PC-3 (cell line): ENCODE measurements around the gene FAM110A. TPM values are rescaled to one million over a fixed set of nuclear protein-coding genes. Genes with fewer than 3 reads are reported as not detected.

ENCODE experiments used
- ATAC-seq: fragments of 200-7000 bp; cut with Tn5 transposase; 2 replicates; pipeline ENCODE4 v1.9.1; 2020; ENCODE audit warnings: mild to moderate bottlenecking, moderate library complexity
- BruUV-seq: library from RNA; stranded (reverse); fragments of 400-500 nt; replicated peaks from 2 replicates; lab custom pipeline; 2021; lab: Mats Ljungman, UMichigan
- CTCF ChIA-PET: fragments of 300-600 bp; sonication (Branson Sonifier 250); formaldehyde crosslinking; loops from one replicate; lab custom pipeline; 2022; ENCODE audit warnings: antibody characterized with exemption; lab: Charles Lee
- POLR2A ChIA-PET: fragments of 300-600 bp; sonication (Branson Sonifier 250); formaldehyde crosslinking; loops from one replicate; lab custom pipeline; 2022; ENCODE audit warnings: antibody characterized with exemption; ENCODE audit not compliant: unreplicated experiment; lab: Charles Lee
- DNase-seq: peaks from one replicate; pipeline ENCODE4 v3.0.0-alpha.2; 2015
- H2AFZ ChIP-seq: fragments of 300-600 bp; sonication (generic); 2 replicates; pipeline ENCODE4 v1.6.0; 2016; ENCODE audit warnings: antibody characterized with exemption, low read length
- H3F3A ChIP-seq: fragments of 300-600 bp; sonication (generic); one replicate; pipeline ENCODE4 v1.6.0; 2017; ENCODE audit warnings: antibody characterized with exemption, low read length, control low read depth, mild to moderate bottlenecking; ENCODE audit not compliant: unreplicated experiment
- H3K27ac ChIP-seq: fragments of 300-600 bp; sonication (generic); 2 replicates; pipeline ENCODE4 v1.5.1; 2016; ENCODE audit warnings: mild to moderate bottlenecking, low read length
- H3K27me3 ChIP-seq: fragments of 300-600 bp; sonication (generic); 2 replicates; pipeline ENCODE4 v1.6.1; 2016; ENCODE audit warnings: low read length, mixed read lengths
- H3K36me3 ChIP-seq: fragments of 300-600 bp; sonication (generic); 2 replicates; pipeline ENCODE4 v1.6.1; 2016; ENCODE audit warnings: low read depth, mixed run types, low read length, mixed read lengths
- H3K4me1 ChIP-seq: fragments of 300-600 bp; sonication (generic); 2 replicates; pipeline ENCODE4 v1.5.1; 2016; ENCODE audit warnings: low read length; ENCODE audit not compliant: insufficient read depth
- H3K4me2 ChIP-seq: fragments of 300-600 bp; sonication (generic); 2 replicates; pipeline ENCODE4 v1.6.0; 2016; ENCODE audit warnings: low read length
- H3K4me3 ChIP-seq: fragments of 300-600 bp; sonication (generic); 2 replicates; pipeline ENCODE4 v1.5.1; 2016; ENCODE audit warnings: mild to moderate bottlenecking, low read length, mixed read lengths
- H3K79me2 ChIP-seq: fragments of 300-600 bp; sonication (generic); 2 replicates; pipeline ENCODE4 v1.6.1; 2017; ENCODE audit warnings: low read length, mixed read lengths
- H3K9ac ChIP-seq: fragments of 300-600 bp; sonication (generic); 2 replicates; pipeline ENCODE4 v1.6.0; 2016; ENCODE audit warnings: mild to moderate bottlenecking, low read length
- H3K9me2 ChIP-seq: fragments of 300-600 bp; sonication (generic); replicated peaks from 2 replicates; pipeline ENCODE4 v1.6.1; 2016; ENCODE audit warnings: mixed run types, low read length, mixed read lengths
- H3K9me3 ChIP-seq: fragments of 300-600 bp; sonication (generic); 2 replicates; pipeline ENCODE4 v1.6.1; 2016; ENCODE audit warnings: low read length, mixed read lengths
- H4K20me1 ChIP-seq: fragments of 300-600 bp; sonication (generic); 2 replicates; pipeline ENCODE4 v1.6.1; 2016; ENCODE audit warnings: low read length, mixed read lengths
- EZH2 ChIP-seq: fragments of 300-600 bp; sonication (generic); IDR thresholded peaks from one replicate; pipeline ENCODE4 v1.6.1; 2017; ENCODE audit warnings: antibody characterized with exemption, mild to moderate bottlenecking, low read length; ENCODE audit not compliant: unreplicated experiment
- EZH2phosphoT487 ChIP-seq: fragments of 300-600 bp; sonication (generic); IDR thresholded peaks from 2 replicates; pipeline ENCODE4 v1.6.1; 2018; ENCODE audit warnings: mild to moderate bottlenecking, antibody characterized with exemption, low read length, borderline replicate concordance
- intact Hi-C: fragments of 100-400 bp; cut with micrococcal nuclease; formaldehyde crosslinking; loops from 2 replicates; pipeline ENCODE4 v1.9.0; 2023
- total RNA-seq: library from RNA; depleted of rRNA; stranded (reverse); fragments of >200 nt; gene quantifications from 2 replicates; pipeline ENCODE4 v1.2.3, GENCODE V29; 2014
- TF ChIP-seq, protein P1 (sequence below): fragments of 300-600 bp; sonication (generic); conservative IDR thresholded peaks from 2 replicates; pipeline ENCODE4 v1.5.1; 2017; ENCODE audit warnings: antibody characterized with exemption, low read depth, mild to moderate bottlenecking, low read length

The FAM110A gene
- total RNA-seq, 1 experiment from 2014 or later, result 28.4 TPM

DNA sequence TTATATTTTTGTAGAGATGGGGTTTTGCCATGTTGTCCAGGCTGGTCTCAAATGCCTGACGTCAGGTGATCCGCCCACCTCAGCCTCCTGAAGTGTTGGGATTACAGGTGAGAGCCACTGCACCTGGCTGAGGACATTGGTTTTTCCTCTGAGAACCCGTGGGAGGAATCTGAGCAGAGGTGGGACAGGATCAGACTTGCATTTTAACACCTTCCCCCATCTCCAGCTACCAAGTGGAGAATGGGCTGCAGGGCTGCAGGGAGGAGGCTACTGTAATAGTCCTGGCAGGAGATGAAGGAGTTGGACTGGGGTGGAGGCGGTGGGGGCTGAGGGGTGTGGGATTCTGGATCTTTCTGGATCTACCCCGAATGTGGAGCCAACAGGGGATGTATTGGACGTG, 24.5 kb downstream of the FAM110A start:
- peaks cover 38% of the 10 kb centered on the region for H3K4me1 ChIP-seq
- no TSS peak for BruUV-seq
- no peaks in the 10 kb centered on the region for H3K79me2 ChIP-seq
- ATAC-seq (no peak), DNase-seq (no peak)
- intact Hi-C loops, result loop anchor here (5.0 kb wide), 1 partner anchor 41 kb away; no protein-coding TSS in a partner anchor
- H3F3A ChIP-seq, result no peaks in the 10 kb centered on the region
- no peak overlapping the region for H3K4me2 ChIP-seq
- CTCF ChIA-PET, result no interaction called here
- H3K9ac ChIP-seq, result no peak overlapping the region
- H3K4me3 ChIP-seq, result no peak overlapping the region
- POLR2A ChIA-PET, result no interaction called here
- H3K36me3 ChIP-seq, result no peaks in the 10 kb centered on the region
- H3K27me3 ChIP-seq, result no peaks in the 10 kb centered on the region
- H3K27ac ChIP-seq, result no peak overlapping the region
- TF ChIP-seq, protein P1, sequence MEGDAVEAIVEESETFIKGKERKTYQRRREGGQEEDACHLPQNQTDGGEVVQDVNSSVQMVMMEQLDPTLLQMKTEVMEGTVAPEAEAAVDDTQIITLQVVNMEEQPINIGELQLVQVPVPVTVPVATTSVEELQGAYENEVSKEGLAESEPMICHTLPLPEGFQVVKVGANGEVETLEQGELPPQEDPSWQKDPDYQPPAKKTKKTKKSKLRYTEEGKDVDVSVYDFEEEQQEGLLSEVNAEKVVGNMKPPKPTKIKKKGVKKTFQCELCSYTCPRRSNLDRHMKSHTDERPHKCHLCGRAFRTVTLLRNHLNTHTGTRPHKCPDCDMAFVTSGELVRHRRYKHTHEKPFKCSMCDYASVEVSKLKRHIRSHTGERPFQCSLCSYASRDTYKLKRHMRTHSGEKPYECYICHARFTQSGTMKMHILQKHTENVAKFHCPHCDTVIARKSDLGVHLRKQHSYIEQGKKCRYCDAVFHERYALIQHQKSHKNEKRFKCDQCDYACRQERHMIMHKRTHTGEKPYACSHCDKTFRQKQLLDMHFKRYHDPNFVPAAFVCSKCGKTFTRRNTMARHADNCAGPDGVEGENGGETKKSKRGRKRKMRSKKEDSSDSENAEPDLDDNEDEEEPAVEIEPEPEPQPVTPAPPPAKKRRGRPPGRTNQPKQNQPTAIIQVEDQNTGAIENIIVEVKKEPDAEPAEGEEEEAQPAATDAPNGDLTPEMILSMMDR, result no peak
- no peak for TF ChIP-seq EZH2
- no peak for TF ChIP-seq EZH2phosphoT487
- H2AFZ ChIP-seq, result no peak overlapping the region
- no peaks in the 10 kb centered on the region for H3K9me3 ChIP-seq
- no peaks in the 10 kb centered on the region for H4K20me1 ChIP-seq
- H3K9me2 ChIP-seq, result no peaks in the 10 kb centered on the region

DNA sequence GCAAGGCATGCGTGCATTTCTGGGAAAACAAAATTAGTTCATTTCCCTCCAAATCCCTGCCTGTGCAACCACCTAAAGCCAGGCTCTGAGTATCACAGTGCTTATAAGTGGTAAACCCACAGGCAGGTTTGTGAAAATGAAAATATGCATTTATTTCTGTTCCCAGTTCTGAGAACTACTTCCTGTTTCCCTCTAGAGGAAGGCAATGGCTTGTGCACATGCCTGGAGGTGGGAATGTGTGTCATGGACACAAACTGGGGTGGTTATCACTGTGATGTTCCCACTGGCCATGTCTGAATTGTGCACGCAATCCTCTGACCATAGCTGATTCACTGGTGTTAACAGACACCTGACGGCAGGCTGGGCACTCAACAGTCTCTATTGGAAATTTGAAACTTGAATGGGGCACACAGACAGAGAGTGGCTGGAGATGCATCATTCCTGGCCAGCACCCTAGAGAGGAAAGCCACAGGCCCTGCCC, 26.3 kb downstream of the FAM110A start:
- no peak overlapping the region for H3K9ac ChIP-seq
- 0 out of 2 replicates have a peak overlapping the region, but pooled peaks have one; percentile 2 for H3K27ac ChIP-seq
- TF ChIP-seq EZH2phosphoT487, result no peak
- TF ChIP-seq, protein P1, result 0 out of 2 replicates have a peak, but pooled peaks have one; percentile 11
- no TSS peak for BruUV-seq
- no peaks in the 10 kb centered on the region for H3F3A ChIP-seq
- H3K36me3 ChIP-seq, result no peaks in the 10 kb centered on the region
- no peaks in the 10 kb centered on the region for H3K9me2 ChIP-seq
- CTCF ChIA-PET, result no interaction called here
- DNase-seq (peak; percentile 60), ATAC-seq (no peak)
- no peaks in the 10 kb centered on the region for H3K27me3 ChIP-seq
- H2AFZ ChIP-seq, result no peak overlapping the region
- H4K20me1 ChIP-seq, result no peaks in the 10 kb centered on the region
- H3K4me3 ChIP-seq, result no peak overlapping the region
- POLR2A ChIA-PET, result no interaction called here
- H3K4me2 ChIP-seq, result no peak overlapping the region
- peaks cover 38% of the 10 kb centered on the region for H3K4me1 ChIP-seq
- intact Hi-C loops, result loop anchor here (5.0 kb wide), 1 partner anchor 42 kb away; no protein-coding TSS in a partner anchor
- H3K9me3 ChIP-seq, result no peaks in the 10 kb centered on the region
- no peaks in the 10 kb centered on the region for H3K79me2 ChIP-seq

DNA sequence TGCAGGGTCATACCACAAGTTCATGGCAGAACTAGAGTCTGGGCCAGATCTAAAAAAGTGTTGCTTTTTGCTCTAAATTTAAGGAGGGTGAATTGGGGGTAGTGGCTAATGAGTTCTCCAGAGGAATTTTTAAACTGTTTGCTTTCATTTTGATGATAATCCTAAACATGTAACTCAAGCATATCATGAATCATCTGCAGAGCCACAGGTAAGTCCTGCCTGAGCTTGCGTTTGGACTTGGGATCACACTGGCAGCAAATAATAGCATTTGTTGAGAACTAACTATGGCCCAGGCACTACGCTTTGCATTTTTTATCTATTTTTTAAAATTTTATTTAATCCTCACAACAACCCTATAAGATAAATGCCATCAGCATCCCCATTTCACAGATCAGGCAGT, 27.4 kb downstream of the FAM110A start:
- peak; percentile 23 for DNase-seq
- H3F3A ChIP-seq, result no peaks in the 10 kb centered on the region
- H3K36me3 ChIP-seq, result no peaks in the 10 kb centered on the region
- no peaks in the 10 kb centered on the region for H3K27me3 ChIP-seq
- no peaks in the 10 kb centered on the region for H3K9me3 ChIP-seq
- ATAC-seq, result no peak
- intact Hi-C loops, result no loop called here
- peaks cover 29% of the 10 kb centered on the region for H3K4me1 ChIP-seq
- TF ChIP-seq EZH2, result no peak
- no peak for TF ChIP-seq EZH2phosphoT487
- TF ChIP-seq, protein P1, result no peak
- ChIA-PET POLR2A (no interaction called here), CTCF (no interaction called here)
- no peaks in the 10 kb centered on the region for H3K79me2 ChIP-seq
- H3K4me2 ChIP-seq, result no peak overlapping the region
- H4K20me1 ChIP-seq, result no peaks in the 10 kb centered on the region
- no peak overlapping the region for H3K4me3 ChIP-seq
- H2AFZ ChIP-seq, result no peak overlapping the region
- H3K27ac ChIP-seq, result no peak overlapping the region
- H3K9ac ChIP-seq, result no peak overlapping the region
- H3K9me2 ChIP-seq, result no peaks in the 10 kb centered on the region
- BruUV-seq, result no TSS peak
